ENCODE data around the gene LY9. TPM values are rescaled to one million over a fixed set of nuclear protein-coding genes. Genes with fewer than 3 reads are reported as not detected.
"Not testable (repeated sequence)": the region's sequence is repeated elsewhere in the genome, so short reads cannot be mapped to it uniquely, and the experiment has no call there.

Gene LY9
- polyA plus RNA-seq, 2 of the 4 experiments (the other 2 are of a cell fraction) = 0.05 to 0.19 TPM

DNA sequence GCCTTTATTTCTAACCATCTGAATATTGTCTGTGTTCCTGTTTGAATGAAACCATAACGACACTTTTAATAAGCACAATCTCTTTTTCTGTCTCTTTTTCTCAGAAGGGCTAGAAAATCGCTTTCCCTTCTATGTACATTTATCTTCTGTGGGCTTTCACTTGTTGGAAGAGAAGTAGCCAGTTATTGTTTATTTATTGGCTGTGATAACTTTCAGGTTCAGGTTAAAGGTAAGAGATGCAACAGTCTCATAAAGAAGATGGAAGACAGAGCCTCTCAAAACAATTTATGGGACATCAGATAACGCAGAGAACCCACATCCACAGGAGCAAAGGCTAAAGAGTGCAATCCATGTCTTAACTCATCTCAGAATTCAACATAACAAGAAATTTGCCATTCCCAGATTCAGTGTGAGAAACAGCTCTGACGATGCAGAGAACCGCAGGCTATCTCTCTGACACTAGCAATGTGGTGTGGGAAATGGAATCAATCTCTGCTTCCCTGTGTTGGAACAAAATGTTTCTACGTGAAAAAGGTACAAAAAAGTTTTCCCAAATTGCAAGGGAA, 70.8 kb downstream of the LY9 start:
- 76% methylated on average over 6 of the region's 6 CpGs for WGBS (ENCODE audit: missing lambda C conversion rate)
- ChIA-PET CTCF (no interaction called here), POLR2A (no interaction called here)
- FAIRE-seq (no peak), ATAC-seq (no peak), DNase-seq (ENCODE audit: low read depth in 1 of 2, low spot score in 1 of 2) (no peak)
- TF ChIP-seq CHD2 (IDR thresholded peaks at IDR 0.05; ENCODE audit: low read length, partially characterized antibody) (no peak), HDAC2 (IDR thresholded peaks at IDR 0.05) (no peak), MYC (IDR thresholded peaks at IDR 0.05; ENCODE audit: borderline replicate concordance, low read length) (no peak), FOXS1 (CRISPR knock-in tag; IDR thresholded peaks at IDR 0.05) (no peak), NPAS2 (CRISPR knock-in tag; IDR thresholded peaks at IDR 0.05; ENCODE audit: borderline replicate concordance) (no peak), MAFK (IDR thresholded peaks at IDR 0.05; ENCODE audit: partially characterized antibody) (no peak), ESRRA (IDR thresholded peaks at IDR 0.05; ENCODE audit: borderline replicate concordance, low read length) (no peak), KDM1A (IDR thresholded peaks at IDR 0.05; ENCODE audit: low read depth) (no peak), ZC3H11A (IDR thresholded peaks at IDR 0.05) (no peak), RAD21 (conservative IDR thresholded peaks at IDR 0.05 in 1 of 2, IDR thresholded peaks at IDR 0.05 in 1 of 2) (no peak), ZFP36 (IDR thresholded peaks at IDR 0.05; ENCODE audit: borderline replicate concordance, partially characterized antibody) (no peak), ZSCAN20 (CRISPR knock-in tag; IDR thresholded peaks at IDR 0.05) (no peak), GATA3 (IDR thresholded peaks at IDR 0.05; ENCODE audit: borderline replicate concordance) (no peak), RCOR1 (IDR thresholded peaks at IDR 0.05; ENCODE audit: low read depth, low read length) (no peak), POLR2A (IDR thresholded peaks at IDR 0.05; ENCODE audit: low read length) (no peak), HES2 (IDR thresholded peaks at IDR 0.05) (no peak)
- TF ChIP-seq, protein P1, sequence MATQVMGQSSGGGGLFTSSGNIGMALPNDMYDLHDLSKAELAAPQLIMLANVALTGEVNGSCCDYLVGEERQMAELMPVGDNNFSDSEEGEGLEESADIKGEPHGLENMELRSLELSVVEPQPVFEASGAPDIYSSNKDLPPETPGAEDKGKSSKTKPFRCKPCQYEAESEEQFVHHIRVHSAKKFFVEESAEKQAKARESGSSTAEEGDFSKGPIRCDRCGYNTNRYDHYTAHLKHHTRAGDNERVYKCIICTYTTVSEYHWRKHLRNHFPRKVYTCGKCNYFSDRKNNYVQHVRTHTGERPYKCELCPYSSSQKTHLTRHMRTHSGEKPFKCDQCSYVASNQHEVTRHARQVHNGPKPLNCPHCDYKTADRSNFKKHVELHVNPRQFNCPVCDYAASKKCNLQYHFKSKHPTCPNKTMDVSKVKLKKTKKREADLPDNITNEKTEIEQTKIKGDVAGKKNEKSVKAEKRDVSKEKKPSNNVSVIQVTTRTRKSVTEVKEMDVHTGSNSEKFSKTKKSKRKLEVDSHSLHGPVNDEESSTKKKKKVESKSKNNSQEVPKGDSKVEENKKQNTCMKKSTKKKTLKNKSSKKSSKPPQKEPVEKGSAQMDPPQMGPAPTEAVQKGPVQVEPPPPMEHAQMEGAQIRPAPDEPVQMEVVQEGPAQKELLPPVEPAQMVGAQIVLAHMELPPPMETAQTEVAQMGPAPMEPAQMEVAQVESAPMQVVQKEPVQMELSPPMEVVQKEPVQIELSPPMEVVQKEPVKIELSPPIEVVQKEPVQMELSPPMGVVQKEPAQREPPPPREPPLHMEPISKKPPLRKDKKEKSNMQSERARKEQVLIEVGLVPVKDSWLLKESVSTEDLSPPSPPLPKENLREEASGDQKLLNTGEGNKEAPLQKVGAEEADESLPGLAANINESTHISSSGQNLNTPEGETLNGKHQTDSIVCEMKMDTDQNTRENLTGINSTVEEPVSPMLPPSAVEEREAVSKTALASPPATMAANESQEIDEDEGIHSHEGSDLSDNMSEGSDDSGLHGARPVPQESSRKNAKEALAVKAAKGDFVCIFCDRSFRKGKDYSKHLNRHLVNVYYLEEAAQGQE (IDR thresholded peaks at IDR 0.05) = no peak
- TF ChIP-seq, protein P2, sequence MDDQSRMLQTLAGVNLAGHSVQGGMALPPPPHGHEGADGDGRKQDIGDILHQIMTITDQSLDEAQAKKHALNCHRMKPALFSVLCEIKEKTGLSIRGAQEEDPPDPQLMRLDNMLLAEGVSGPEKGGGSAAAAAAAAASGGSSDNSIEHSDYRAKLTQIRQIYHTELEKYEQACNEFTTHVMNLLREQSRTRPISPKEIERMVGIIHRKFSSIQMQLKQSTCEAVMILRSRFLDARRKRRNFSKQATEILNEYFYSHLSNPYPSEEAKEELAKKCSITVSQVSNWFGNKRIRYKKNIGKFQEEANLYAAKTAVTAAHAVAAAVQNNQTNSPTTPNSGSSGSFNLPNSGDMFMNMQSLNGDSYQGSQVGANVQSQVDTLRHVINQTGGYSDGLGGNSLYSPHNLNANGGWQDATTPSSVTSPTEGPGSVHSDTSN (IDR thresholded peaks at IDR 0.05) = no peak
- Histone ChIP-seq H3K4me3 (no peak overlapping the region), H3K9me3 (no peaks in the 10 kb centered on the region), H3K4me2 (no peak overlapping the region), H3K4me1 (peaks cover 17% of the 10 kb centered on the region), H3K27ac (no peak overlapping the region)

DNA sequence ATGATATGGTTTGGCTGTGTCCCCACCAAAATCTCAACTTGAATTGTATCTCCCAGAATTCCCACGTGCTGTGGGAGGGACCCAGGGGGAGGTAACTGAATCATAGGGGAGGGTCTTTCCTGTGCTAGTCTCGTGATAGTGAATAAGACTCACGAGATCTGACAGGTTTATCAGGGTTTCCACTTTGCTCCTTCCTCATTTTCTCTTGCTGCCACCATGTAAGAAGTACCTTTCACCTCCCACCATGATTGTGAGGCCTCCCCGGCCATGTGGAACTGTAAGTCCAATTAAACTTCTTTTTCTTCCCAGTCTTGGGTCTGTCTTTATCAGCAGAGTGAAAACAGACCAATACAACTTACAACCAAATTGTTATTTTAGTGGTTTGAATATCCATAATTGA, 71.7 kb downstream of the LY9 start:
- POLR2A ChIA-PET; ATAC-seq; FAIRE-seq; H3K4me3 ChIP-seq; H3K9me3 ChIP-seq; H3K27ac ChIP-seq; H3K4me2 ChIP-seq; DNase-seq (ENCODE audit: low read depth in 1 of 2, low spot score in 1 of 2); CTCF ChIA-PET: not testable (repeated sequence)
- 32% methylated on average over 4 of the region's 4 CpGs for WGBS (ENCODE audit: missing lambda C conversion rate)
- H3K4me1 ChIP-seq = peaks cover 17% of the 10 kb centered on the region

GRCh38 chr1:160868141-160868540, 72.2 kb downstream of the LY9 start:
- Histone ChIP-seq H3K9me3 (no peaks in the 10 kb centered on the region), H3K4me2 (no peak overlapping the region), H3K4me1 (peaks cover 17% of the 10 kb centered on the region), H3K27ac (no peak overlapping the region), H3K4me3 (no peak overlapping the region)
- FAIRE-seq (no peak), DNase-seq (ENCODE audit: low read depth in 1 of 2, low spot score in 1 of 2) (no peak), ATAC-seq (no peak)
- no peak for TF ChIP-seq MAZ (IDR thresholded peaks at IDR 0.05; ENCODE audit: borderline replicate concordance, low read depth, low read length)
- no peak for TF ChIP-seq FOXS1 (CRISPR knock-in tag; IDR thresholded peaks at IDR 0.05)
- TF ChIP-seq HOXB5 (CRISPR knock-in tag; IDR thresholded peaks at IDR 0.05) = no peak
- no peak for TF ChIP-seq FOSB (CRISPR knock-in tag; IDR thresholded peaks at IDR 0.05)
- TF ChIP-seq HOXA7 (CRISPR knock-in tag; IDR thresholded peaks at IDR 0.05) = no peak
- TF ChIP-seq E2F6 (IDR thresholded peaks at IDR 0.05; ENCODE audit: borderline replicate concordance, low read depth) = no peak
- no peak for TF ChIP-seq HDAC2 (IDR thresholded peaks at IDR 0.05)
- TF ChIP-seq RAD21 (conservative IDR thresholded peaks at IDR 0.05 in 1 of 2, IDR thresholded peaks at IDR 0.05 in 1 of 2) = no peak
- no peak for TF ChIP-seq RFX5 (IDR thresholded peaks at IDR 0.05)
- ChIA-PET POLR2A (no interaction called here), CTCF (no interaction called here)
- WGBS (ENCODE audit: missing lambda C conversion rate) = 59% methylated on average over 3 of the region's 3 CpGs
